C4-2B (cell line): Measurements from ENCODE around the gene LHX3.

Source experiments
- H3K27ac ChIP-seq: fragments of 450-650 bp; 2 replicates; pipeline ENCODE4 v1.5.1; 2017
- ZFX ChIP-seq: fragments of 450-650 bp; IDR thresholded peaks from 2 replicates; pipeline ENCODE4 v1.6.1; 2017
- TF ChIP-seq, protein P1 (sequence below): fragments of 450-650 bp; conservative IDR thresholded peaks from 2 replicates; pipeline ENCODE4 v1.5.1; 2017; ENCODE audit warnings: mild to moderate bottlenecking

Gene LHX3

GRCh38 chr9:136187197-136187596, 17.7 kb downstream of the LHX3 start:
- TF ChIP-seq ZFX, result no peak
- no peak overlapping the region for H3K27ac ChIP-seq

GRCh38 chr9:136186386-136186785, 18.5 kb downstream of the LHX3 start:
- H3K27ac ChIP-seq, result no peak overlapping the region
- TF ChIP-seq, protein P1, sequence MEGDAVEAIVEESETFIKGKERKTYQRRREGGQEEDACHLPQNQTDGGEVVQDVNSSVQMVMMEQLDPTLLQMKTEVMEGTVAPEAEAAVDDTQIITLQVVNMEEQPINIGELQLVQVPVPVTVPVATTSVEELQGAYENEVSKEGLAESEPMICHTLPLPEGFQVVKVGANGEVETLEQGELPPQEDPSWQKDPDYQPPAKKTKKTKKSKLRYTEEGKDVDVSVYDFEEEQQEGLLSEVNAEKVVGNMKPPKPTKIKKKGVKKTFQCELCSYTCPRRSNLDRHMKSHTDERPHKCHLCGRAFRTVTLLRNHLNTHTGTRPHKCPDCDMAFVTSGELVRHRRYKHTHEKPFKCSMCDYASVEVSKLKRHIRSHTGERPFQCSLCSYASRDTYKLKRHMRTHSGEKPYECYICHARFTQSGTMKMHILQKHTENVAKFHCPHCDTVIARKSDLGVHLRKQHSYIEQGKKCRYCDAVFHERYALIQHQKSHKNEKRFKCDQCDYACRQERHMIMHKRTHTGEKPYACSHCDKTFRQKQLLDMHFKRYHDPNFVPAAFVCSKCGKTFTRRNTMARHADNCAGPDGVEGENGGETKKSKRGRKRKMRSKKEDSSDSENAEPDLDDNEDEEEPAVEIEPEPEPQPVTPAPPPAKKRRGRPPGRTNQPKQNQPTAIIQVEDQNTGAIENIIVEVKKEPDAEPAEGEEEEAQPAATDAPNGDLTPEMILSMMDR, result no peak
- no peak for TF ChIP-seq ZFX

- H3K27ac ChIP-seq, result no peak overlapping the region
Measured at GRCh38 chr9:136185596-136186366, 19.1 kb downstream of the LHX3 start.

DNA sequence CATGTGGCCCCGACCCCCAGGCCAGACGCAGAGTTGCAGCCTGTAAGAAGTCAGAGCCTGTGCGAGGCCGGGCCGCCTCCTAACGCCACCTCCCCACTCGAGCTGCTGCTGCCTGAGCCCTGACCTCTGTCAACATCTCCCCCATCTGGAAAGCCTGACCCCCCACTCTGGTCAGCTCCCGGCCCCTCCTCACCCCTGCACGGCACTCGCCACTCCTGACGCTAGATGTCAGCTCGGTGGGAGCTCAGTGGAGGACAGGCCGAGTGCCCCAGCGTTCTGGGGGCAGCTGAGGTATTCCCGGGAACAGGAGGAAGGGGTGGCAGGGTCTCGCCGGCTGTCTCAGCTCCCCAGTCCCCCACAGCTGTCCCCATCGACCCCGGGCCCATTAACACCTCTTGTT, 19.9 kb downstream of the LHX3 start:
- no peak overlapping the region for H3K27ac ChIP-seq
- TF ChIP-seq, protein P1, result no peak
- no peak for TF ChIP-seq ZFX

More at GRCh38 chr9:136185596-136186366, 19.1 kb downstream of the LHX3 start:
- TF ChIP-seq ZFX, result no peak
- TF ChIP-seq, protein P1, result no peak

DNA sequence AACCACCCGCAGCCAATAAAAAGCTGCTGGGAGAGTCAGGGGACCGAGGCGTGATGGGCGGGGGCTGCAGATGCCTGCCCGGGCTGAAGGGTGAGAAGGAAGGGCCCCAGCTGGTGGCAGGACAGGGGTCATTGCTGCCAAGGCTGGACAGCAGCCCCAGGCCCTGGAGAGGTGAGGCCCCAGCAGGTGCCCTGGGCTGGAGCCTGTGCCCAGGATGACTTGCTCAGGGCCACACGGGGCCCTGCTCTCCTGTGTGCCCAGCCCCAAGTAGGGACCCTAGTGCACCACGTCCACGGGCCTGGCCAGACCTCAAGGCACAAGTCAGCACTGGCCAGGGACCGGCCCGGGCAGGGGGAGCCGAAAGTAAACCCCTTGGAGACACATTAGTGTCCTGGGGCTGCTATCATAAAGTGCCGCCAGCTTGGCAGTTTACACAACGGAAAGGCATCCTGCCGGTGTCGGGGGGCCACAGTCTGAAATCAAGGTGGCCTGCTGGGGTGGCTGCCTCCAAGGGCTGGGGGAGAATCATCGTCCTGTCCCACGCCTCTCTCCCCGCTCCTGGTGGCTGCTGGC, 22.0 kb downstream of the LHX3 start:
- TF ChIP-seq, protein P1, result no peak
- no peak for TF ChIP-seq ZFX
- no peak overlapping the region for H3K27ac ChIP-seq

- H3K27ac ChIP-seq, result no peak overlapping the region
- TF ChIP-seq, protein P1, result no peak
- no peak for TF ChIP-seq ZFX
Measured at GRCh38 chr9:136182420-136182787, 22.5 kb downstream of the LHX3 start.

GRCh38 chr9:136181784-136182419, 23.0 kb downstream of the LHX3 start:
- TF ChIP-seq ZFX, result no peak
- TF ChIP-seq, protein P1, result no peak
- H3K27ac ChIP-seq, result no peak overlapping the region
